GM19025 (cell line): ENCODE results near the gene ACTL6B.
"Not testable (repeated sequence)": the region's sequence is repeated elsewhere in the genome, so short reads cannot be mapped to it uniquely, and the experiment has no call there.

Experiments used
- ATAC-seq: cut with Tn5 transposase; IDR thresholded peaks from one replicate; pipeline ENCODE4 v1.9.1; 2021; ENCODE audit warnings: mild to moderate bottlenecking, low read depth, moderate library complexity; ENCODE audit not compliant: unreplicated experiment

The ACTL6B gene

DNA sequence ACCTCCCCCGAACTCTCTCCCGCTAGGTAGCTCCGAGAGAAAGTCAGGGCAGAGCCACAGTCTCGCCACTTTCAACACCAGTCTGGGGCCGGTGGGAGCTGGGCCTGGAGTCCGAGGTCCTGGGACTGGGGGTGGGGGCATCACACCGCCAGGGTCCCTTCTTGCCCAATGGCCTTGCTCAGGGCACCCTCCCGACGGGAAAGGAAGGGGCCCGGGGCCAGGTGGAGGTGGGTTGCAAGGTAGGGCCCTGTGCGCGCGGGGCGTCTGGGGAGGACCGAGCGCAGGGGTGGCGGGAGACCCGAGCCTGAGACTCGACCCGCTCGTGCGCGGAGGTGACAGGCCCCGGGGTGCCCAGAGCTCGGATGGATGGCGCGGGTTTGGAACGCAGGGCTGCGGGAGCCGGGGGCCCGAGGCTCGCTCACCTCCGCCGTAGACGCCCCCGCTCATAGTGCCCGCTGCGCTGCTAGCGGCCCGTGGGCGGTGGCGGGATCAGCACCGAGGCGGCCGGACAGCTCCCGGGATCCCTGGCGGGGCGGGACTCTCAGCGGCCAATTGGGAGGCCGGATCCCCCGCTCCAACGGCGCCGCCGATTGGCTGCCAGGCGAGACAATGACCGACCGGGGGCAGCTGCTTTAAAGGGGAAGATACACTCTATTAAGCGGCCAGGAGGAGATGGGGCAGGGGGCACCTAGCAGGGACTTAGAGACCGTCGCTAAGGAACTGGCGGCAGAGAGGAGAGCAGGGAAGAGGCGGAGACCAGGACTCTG lies at the start of gene ACTL6B:
Gene ACTL6B (minus strand): TSS at position 541 of the 767 bp plus-strand sequence. CDS start 94 bp downstream, at position 447.
- no peak for ATAC-seq

- ATAC-seq: peak; percentile 37
Measured at GRCh38 chr7:100705320-100705752, 49.1 kb upstream of the ACTL6B start.

- not testable (repeated sequence) for ATAC-seq
Measured at GRCh38 chr7:100701089-100701488, 44.8 kb upstream of the ACTL6B start.

DNA sequence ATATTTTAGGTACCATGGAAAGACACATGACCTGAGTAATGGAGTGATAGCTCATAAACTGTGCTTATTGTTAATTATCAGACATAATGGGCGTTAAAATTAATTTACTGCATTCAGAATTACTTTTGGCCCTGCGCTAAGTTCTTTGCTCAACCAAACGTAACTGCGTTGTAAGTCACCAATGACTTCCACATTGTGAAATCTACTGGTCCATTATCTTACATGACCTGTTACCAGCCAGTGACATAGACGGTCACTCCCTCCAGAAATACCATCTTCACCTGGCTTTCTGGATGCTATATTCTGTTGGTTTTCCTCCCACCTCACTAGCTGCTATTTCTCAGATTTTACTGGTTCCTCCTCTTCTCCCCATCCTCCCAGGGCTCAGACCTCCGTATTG lies 42.8 kb upstream of the ACTL6B start:
- ATAC-seq: no peak

- ATAC-seq: no peak
Measured at GRCh38 chr7:100696123-100696521, 39.9 kb upstream of the ACTL6B start.

DNA sequence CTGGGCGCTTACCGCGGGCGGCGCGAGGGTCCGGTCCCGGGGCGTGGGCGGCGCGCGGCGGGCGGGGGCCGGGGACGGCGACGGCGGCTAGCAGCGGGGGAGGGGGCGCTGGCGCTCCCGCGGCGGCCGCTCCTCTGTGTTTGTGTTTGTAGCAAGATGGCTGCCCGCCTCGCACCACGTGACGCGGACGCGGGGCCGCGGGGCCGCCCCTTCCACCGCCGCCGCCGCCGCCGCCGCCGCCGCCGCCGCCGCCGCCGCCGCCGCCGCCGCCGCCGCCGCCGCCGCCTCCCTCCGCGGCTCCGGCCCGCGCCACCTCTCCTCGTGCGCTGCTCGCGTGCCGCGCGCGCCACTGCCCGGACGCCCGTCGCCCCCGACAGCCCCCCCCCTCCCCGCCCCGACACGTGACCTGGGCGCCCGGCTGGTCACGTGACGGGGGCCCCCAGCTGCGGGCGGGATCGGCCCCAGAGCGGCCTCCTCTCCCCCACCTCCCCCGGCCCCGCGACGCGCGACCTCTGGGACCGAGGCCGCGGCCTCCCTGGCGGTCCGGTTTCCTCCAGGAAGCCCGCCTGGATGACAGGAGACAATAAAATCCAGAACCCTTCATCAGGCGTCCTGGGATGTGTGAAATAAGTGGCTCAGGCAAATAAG lies 38.0 kb upstream of the ACTL6B start, which contains the start of gene GIGYF1:
Gene GIGYF1 (minus strand): TSS at position 153 of the 648 bp plus-strand sequence. CDS start 6,012 bp downstream, outside the sequence.
- ATAC-seq: peak; percentile 46

DNA sequence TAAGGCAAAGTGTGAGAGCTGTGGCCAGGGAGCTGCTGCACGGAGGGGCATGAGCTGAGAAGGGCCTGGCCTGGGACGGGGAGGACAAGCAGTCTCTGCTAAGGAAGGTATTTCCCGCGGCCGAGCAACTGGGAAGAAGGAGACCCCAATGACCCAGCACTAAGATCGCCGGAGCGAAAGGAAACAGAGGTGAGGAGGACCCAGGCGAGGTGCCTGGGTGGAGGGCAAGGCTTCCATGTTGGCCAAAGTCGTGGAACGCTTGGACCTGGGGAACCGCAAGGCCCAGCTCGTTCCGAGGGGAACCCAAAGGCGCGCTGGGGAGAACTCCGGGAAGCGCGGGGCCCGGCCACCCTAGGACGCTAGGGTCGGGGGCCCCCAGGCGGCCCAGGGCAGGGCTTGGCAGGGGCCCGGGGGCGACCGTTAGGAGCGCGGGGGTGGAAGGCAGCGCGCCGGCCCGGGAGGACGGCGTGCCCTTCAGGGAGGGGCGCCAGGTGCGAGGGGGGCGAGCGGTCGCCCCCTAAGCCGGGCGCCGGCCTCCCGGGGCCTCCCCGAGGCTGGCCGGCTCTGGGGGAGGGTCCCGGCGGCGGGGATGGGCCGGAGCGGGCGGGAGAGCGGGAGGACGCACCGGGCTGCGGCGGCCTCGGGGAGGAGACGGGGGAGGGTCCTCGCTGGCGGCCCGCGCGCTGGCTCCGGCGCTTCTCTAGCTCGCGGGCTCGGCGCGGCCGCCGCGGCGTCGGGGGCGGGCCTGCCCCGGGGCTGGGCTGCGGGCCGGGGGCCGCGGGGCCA lies 37.3 kb upstream of the ACTL6B start:
- ATAC-seq: peak; percentile 31

DNA sequence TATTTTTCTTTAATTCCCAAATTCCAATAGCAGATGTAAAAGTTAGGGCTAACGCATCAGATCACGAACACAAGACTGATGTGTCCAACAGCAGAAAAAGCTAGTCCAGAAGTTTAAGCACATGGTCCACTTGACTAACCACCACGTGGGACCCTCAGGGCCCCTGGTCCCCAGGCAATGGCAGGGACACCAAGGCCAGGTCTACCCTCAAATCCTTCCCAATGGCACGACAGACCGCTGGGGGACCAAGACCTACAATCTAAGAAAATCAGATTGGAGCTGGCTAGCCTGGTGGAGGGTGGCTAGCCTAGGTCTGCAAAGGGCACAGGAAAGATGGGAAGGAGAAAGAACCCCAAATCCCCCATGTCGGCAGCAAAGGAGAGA lies 36.3 kb upstream of the ACTL6B start:
- no peak for ATAC-seq

DNA sequence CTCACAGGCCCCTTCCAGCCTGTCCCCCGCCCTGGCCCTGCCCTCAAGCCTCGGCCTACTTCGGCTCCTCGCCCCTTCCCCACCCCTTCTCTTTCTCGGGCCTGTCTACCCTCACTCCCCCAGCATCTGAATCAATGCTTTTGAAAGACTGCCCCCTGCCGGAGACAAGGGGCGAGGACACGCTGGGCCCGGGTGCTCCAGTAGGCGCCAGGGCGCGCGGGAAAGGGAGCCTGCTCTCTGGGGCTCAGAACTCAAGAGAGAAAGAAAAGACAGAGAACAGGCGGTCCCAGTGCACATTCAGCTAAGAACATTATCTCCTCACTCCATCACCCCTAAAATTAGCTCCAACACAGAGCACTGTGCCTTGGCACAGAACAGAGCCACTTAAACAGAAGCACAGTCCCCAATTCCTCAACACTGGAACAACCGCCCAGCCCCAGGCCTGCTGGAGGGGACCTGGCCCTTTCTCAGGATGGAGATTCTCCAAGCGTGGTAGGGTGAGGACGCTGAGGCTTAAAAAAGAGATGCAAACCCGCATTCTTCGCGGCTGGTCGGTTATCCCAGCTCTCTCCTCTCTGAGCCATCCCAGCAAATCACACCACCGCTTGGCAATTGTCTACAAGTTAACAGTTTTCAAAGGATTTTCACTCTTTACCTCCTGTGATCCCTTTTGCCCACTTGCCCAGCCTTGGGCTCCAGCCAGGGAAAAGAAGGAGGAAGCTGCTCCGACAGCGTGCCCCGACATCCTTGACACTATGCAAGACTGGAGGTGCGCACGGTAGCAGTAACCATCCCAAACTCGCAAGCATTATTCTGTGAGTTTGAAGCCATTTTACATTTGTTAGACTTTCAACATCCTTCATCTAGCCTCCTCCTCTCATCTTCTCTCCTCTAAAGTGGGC lies 35.7 kb upstream of the ACTL6B start:
- no peak for ATAC-seq

DNA sequence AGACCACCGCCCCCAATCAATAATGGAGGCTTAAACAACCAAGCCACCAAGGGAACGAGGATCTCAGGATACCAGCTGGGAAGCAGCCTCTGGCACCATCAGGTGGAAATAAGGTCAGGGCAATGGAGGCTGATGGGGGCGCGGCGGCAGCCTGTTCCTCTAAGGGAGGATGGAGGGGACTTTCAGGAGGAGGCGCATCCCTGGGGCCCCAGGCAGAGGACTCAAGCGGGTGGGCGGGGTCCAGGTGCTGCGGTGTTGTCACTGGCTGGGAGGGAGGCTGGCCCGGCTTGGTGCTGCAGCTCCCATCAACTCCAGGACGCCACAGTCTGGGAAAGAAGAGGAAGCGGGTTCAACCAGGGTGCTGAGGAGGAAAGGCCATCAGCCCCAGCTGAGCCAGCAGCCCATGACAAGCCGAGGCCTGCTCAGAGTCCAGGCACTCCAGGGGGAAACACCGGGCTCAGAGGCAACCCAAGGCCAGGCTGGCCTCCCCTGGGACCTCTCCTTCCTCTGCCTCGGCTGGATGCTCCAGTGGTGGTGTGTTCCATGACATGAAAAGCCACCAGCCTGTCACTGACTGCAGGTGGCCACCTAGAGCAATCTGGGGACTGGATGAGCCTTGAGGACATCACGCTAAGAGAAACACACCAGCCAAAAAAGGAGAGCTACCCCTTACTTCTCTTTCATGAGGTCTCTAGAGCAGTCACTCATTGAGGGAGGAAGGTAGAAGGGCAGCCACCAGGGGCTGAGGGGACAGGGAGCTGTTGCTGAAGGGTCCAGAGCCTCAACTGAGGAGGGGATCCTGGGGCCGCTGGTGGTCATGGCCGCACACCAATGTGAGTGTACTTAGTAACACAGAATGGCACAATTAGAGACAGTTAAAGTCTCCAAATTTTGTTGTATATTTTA lies 33.2 kb upstream of the ACTL6B start:
- no peak for ATAC-seq

- ATAC-seq: no peak
Measured at GRCh38 chr7:100688326-100688860, 32.1 kb upstream of the ACTL6B start.

- no peak for ATAC-seq
Measured at GRCh38 chr7:100687751-100688300, 31.6 kb upstream of the ACTL6B start.

- no peak for ATAC-seq
Measured at GRCh38 chr7:100687261-100687660, 31.0 kb upstream of the ACTL6B start.

DNA sequence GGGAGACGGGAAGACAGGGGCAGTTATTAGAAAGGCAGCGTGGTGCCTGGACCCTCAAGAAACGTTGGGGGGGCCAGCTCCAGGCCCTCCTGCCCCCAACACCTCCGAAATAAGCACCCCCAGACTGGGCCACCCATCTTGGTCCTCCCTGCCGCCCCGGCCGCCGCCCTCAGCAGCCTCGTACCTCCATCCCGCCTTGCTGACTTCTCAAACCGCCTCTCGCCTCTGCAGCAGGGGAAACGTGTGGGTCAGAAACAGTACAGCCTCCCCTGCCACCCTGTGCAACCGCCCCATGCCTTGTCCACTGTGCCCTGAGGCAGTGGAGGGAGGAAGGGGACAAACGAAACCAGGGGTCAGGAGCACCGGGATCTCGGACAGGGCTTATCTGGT lies 30.6 kb upstream of the ACTL6B start:
- no peak for ATAC-seq

DNA sequence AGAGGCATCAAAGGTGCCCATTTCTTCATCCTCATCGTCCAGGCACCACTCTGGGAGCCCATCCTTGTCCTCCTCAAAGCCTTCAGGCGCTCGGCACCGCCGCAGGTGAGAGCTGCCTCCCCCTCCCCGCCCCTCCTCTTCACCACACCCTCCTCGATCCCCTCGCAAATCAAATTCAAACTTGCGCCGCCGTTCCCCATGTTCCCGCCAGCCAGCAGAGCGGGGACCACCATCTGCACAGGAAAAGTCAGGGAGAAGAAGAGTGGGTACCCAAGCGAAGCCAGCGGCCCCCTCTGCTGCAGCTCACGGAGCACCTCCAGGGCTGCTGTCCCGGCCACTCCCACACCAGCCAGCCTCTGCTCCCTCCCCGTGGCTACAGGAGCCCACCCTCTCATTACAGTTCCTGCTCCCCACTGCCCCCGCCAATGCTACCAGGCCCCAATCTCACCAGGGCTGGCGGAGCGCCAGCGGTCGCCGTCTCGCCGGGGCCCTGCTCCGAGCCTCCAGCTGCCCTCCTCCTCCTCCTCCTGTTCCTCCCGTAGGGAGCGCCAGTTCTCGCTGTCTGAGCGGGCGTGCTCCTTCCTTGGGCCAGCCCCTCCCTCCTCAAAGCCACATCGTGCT lies 30.1 kb upstream of the ACTL6B start:
- no peak for ATAC-seq

DNA sequence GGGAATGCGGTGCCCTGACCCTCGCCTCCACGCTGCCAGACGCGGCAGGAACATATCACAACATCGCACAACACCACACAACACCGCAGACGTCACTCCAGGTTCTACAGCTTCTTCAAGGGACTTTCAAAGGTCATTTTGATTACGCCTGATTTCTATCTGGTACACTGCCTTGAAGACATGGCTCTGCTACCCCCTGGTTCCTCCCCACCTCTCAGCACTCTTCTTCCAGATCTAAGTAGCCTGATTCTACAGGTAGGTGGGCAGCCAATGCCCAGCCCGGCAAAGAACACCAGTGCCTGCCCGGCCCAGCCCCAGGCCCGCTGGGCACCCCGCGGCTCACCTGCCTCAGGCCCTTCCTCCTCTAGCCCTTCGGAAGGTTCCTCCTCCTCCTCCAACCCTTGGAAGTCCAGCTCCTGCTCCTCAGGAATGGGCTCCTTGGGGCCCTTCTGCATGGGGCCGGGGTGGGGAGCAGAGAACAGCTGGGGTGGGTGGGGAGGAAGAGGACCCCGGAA lies 29.4 kb upstream of the ACTL6B start:
- ATAC-seq: no peak

GRCh38 chr7:100685049-100685605 lies 28.9 kb upstream of the ACTL6B start:
- no peak for ATAC-seq
